ENCODE data around the gene CALML6. TPM values are rescaled to one million over a fixed set of nuclear protein-coding genes. Genes with fewer than 3 reads are reported as not detected.

The CALML6 gene
- total and polyA plus RNA-seq, 2 of the 8 experiments (the other 6 are each of a cell fraction or from before 2014, with no cell fraction given), result 0.54 to 1.3 TPM

- Histone ChIP-seq H3K4me3 (ENCODE audit: extremely low read depth in 1 of 4, insufficient read depth in 2 of 4, low read depth in 3 of 4, low read length in 4 of 4) (no peak overlapping the region), H3K56ac (replicated peaks; ENCODE audit: insufficient read length, low read depth, low read length) (no peak overlapping the region), H3K4me2 (ENCODE audit: insufficient read depth in 1 of 2, low read depth in 2 of 2, low read length in 2 of 2) (no peak overlapping the region), H2BK15ac (ENCODE audit: low read length) (no peak overlapping the region), H2BK120ac (replicated peaks; ENCODE audit: low read depth, low read length) (no peak overlapping the region), H3K18ac (ENCODE audit: extremely low read depth, low read length) (no peak overlapping the region), H3K14ac (ENCODE audit: insufficient read length) (no peak overlapping the region), H2BK20ac (ENCODE audit: low read length) (no peak overlapping the region), H4K5ac (ENCODE audit: insufficient read length, low read depth, low read length) (no peak overlapping the region), H3K23me2 (ENCODE audit: low read depth, low read length) (peaks cover 4% of the 10 kb centered on the region; the same call in 1 of the 2 replicates), H3K79me2 (ENCODE audit: control insufficient read depth in 1 of 2, insufficient read depth in 2 of 2, low read length in 2 of 2) (no peaks in the 10 kb centered on the region), H2AK5ac (ENCODE audit: low read depth, low read length) (no peak overlapping the region), H2AFZ (ENCODE audit: low read length) (no peak overlapping the region), H4K8ac (ENCODE audit: extremely low read depth, insufficient read depth, low read length) (no peak overlapping the region; the same call in 1 of the 2 replicates), H3K27me3 (replicated peaks in 1 of 4; ENCODE audit: control insufficient read depth in 3 of 4, extremely low read depth in 1 of 4, insufficient read depth in 3 of 4, low read length in 3 of 4) (peaks cover 0 to 2% (median under 1%) of the 10 kb centered on the region in 4 experiments; a peak in 2 of 7 replicates), H3K9ac (replicated peaks in 1 of 4; ENCODE audit: extremely low read depth in 1 of 4, low read depth in 3 of 4, low read length in 3 of 4) (no peak overlapping the region), H3K27ac (ENCODE audit: low read depth, low read length) (no peak overlapping the region), H3K4ac (replicated peaks; ENCODE audit: insufficient read length, low read depth, low read length) (no peak overlapping the region), H2BK5ac (ENCODE audit: low read depth, low read length) (no peak overlapping the region), H3K9me3 (ENCODE audit: insufficient read depth in 2 of 2, low read depth in 1 of 2, low read length in 1 of 2) (peaks cover 0 to 15% of the 10 kb centered on the region in 2 experiments; a peak in 1 of 4 replicates), H3K23ac (ENCODE audit: insufficient read length) (no peak overlapping the region), H3K4me1 (replicated peaks in 1 of 4; ENCODE audit: control insufficient read depth in 3 of 4, insufficient read depth in 4 of 4, low read length in 3 of 4) (peaks cover 0 to 15% (median 10%) of the 10 kb centered on the region in 4 experiments; a peak in 6 of 7 replicates), H3K79me1 (ENCODE audit: low read depth, low read length) (no peaks in the 10 kb centered on the region), H2BK12ac (ENCODE audit: low read depth, low read length) (no peak overlapping the region), H4K91ac (replicated peaks; ENCODE audit: insufficient read length, low read length) (no peak overlapping the region), H3K36me3 (ENCODE audit: control insufficient read depth in 2 of 4, insufficient read depth in 4 of 4, low read length in 3 of 4) (no peaks in the 10 kb centered on the region), H4K20me1 (replicated peaks in 1 of 2; ENCODE audit: control insufficient read depth in 1 of 2, insufficient read depth in 2 of 2, low read length in 2 of 2) (no peaks in the 10 kb centered on the region)
- TF ChIP-seq MAX (IDR thresholded peaks at IDR 0.05), result no peak
- TF ChIP-seq RNF2 (IDR thresholded peaks at IDR 0.05; ENCODE audit: borderline replicate concordance, low read depth, low read length, missing control alignments, poor library complexity, severe bottlenecking), result no peak
- no peak for TF ChIP-seq PHF8 (conservative IDR thresholded peaks at IDR 0.05; ENCODE audit: low read depth, low read length)
- TF ChIP-seq POLR2AphosphoS5 (IDR thresholded peaks at IDR 0.05; ENCODE audit: low read depth, low read length), result no peak
- TF ChIP-seq EP300 (IDR thresholded peaks at IDR 0.05; ENCODE audit: borderline replicate concordance in 1 of 2, low read depth in 2 of 2, low read length in 2 of 2), result no peak
- no peak for FAIRE-seq
- 90% methylated on average over 16 of the region's 16 CpGs; no CpG with 5 or more reads in 1 of the 2 experiments for WGBS, 2 experiments (ENCODE audit: extremely low coverage in 1 of 2, insufficient coverage in 1 of 2, insufficient read length in 1 of 2, insufficient replicate concordance in 2 of 2, low coverage in 1 of 2, low lambda C conversion rate in 2 of 2, missing lambda C conversion rate in 1 of 2)
- POLR2A ChIA-PET (ENCODE audit: partially characterized antibody), result no interaction called here
- DNase-seq (ENCODE audit: low read depth in 1 of 2, low spot score in 2 of 2), result no peak
- CTCF ChIA-PET (ENCODE audit: partially characterized antibody), result interaction anchor here (0.6 to 2.4 kb wide), 6 partner anchors 22 to 308 kb away, joined by 3 to 9 read pairs (median 6); no protein-coding TSS in a partner anchor
Observed at GRCh38 chr1:1921901-1922701, 7.0 kb downstream of the CALML6 start.
